ENCODE measurements around the gene TNFAIP1.

The TNFAIP1 gene

DNA sequence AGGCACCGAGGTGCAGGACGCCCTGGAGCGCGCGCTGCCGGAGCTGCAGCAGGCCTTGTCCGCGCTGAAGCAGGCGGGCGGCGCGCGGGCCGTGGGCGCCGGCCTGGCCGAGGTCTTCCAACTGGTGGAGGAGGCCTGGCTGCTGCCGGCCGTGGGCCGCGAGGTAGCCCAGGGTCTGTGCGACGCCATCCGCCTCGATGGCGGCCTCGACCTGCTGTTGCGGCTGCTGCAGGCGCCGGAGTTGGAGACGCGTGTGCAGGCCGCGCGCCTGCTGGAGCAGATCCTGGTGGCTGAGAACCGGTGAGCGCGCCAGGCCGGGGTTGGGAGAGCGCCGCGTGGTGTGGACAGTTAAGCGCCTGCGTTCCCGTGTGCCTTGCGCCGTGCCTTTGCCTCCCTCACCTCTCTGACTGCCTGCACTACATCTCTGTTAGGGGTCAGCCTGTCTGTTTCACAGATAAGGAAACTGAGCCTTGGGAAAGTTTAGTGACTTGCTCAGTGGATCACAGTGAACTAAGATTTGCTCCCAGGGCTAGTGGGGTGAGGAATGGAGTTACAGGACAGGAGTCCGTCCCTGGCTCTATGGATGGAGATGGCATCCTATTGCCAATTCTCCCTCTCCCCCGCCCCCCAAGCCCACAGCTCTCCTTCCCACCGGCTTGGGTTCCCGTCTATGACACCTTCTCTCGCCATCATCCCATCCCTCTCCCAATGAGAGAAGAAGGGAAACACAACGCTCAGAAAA lies 36.8 kb downstream of the TNFAIP1 start:
- no peak for DNase-seq

DNA sequence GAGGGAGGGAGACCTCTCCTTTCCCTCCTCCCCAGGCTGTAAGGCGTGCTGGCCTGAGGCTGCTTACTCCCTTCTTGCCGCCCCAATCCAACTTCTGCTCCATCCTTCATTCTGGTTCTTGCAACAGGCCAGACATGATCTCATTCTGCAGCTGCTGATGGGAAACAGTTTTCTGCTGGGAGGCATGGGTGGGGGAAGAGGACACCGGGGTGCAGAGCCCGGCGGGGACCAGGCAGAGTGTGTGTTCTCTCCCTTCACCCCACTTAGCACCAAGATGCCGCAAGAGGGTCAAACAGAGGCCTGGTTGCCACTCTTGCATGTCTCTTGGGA lies 37.3 kb downstream of the TNFAIP1 start:
- DNase-seq, result no peak

DNA sequence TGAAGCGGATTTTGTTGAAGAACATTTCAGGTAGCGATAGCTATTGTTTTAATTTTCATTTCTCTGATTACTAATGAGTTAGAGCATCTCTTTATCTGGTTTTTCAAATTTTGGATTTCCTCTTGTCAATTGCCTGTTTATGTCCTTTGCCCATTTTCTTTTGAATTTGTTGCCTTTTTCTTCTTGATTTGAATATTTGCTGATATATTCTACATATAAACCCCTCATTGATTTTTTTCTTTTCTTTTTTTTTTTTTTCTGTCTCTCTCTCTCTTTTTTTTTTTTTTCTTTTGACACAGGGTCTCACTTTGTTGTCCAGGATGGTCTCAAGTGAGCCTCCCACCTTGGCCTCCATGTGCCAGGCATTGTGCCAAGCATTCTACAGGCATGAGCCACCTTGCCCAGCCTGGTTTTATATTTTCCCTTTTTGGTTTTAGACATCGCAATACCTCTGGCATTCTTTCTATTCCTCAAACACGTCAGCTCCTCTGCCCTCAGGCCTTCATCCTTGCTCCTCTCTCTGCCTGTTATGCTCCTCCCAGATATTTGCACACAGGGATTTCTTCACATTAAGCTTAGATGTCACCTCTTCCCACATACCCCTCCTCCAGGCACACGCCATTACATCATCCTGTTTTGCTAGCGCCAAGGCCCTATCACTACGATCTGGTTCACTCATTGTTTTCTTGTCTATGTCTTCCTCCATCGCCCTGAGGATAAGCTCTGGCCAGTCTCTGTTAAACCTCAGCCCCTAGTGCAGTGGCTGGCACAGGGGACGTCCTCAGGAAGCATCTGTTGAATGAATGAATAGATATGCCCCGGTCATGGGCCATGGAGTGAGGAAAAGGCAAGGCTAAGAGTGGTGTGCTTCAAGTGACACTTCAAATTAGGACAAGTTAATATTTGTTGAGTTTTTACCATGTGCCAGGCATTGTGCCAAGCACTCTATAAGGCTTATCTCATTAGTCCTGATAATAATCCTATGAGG lies 44.5 kb downstream of the TNFAIP1 start:
- peak; percentile 35 for DNase-seq

DNA sequence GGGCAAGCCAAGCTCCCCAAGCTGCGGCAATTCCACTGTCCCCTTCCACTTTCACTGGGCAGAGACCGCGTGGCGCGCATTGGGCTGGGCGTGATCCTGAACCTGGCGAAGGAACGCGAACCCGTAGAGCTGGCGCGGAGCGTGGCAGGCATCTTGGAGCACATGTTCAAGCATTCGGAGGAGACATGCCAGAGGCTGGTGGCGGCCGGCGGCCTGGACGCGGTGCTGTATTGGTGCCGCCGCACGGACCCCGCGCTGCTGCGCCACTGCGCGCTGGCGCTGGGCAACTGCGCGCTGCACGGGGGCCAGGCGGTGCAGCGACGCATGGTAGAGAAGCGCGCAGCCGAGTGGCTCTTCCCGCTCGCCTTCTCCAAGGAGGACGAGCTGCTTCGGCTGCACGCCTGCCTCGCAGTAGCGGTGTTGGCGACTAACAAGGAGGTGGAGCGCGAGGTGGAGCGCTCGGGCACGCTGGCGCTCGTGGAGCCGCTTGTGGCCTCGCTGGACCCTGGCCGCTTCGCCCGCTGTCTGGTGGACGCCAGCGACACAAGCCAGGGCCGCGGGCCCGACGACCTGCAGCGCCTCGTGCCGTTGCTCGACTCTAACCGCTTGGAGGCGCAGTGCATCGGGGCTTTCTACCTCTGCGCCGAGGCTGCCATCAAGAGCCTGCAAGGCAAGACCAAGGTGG lies 45.7 kb downstream of the TNFAIP1 start:
- peak; percentile 68 for DNase-seq

DNA sequence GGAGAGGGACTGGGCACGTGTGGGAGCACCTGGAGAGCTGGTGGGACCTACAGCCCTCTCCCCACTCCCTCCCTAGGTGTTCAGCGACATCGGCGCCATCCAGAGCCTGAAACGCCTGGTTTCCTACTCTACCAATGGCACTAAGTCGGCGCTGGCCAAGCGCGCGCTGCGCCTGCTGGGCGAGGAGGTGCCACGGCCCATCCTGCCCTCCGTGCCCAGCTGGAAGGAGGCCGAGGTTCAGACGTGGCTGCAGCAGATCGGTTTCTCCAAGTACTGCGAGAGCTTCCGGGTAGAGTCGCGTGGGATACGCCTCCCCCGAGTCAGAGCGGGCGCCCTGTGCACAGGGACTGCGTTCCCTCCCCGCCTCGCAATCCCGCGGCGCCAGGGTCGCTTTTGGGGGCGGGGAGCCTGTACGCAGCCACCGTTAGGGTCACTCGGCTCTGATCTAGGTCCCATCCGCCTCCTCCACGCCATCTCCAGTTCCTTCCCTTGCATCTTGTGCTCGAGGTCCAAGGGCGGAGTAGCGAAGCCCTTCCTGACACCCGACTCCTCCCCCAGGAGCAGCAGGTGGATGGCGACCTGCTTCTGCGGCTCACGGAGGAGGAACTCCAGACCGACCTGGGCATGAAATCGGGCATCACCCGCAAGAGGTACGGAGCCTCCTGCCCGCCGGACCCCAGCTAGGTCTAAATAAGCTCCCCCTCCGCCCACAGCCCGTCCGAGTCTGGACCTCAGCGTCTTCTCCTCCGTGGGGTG lies 48.9 kb downstream of the TNFAIP1 start:
- DNase-seq, result peak; percentile 85

DNA sequence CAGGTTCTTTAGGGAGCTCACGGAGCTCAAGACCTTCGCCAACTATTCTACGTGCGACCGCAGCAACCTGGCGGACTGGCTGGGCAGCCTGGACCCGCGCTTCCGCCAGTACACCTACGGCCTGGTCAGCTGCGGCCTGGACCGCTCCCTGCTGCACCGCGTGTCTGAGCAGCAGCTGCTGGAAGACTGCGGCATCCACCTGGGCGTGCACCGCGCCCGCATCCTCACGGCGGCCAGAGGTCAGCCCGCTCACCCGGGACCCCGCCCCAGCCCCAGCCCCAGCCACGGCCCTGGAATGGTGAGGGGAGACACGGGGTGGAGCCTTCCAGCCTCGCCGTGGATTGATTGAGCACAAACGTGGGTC lies 49.5 kb downstream of the TNFAIP1 start:
- DNase-seq, result no peak

DNA sequence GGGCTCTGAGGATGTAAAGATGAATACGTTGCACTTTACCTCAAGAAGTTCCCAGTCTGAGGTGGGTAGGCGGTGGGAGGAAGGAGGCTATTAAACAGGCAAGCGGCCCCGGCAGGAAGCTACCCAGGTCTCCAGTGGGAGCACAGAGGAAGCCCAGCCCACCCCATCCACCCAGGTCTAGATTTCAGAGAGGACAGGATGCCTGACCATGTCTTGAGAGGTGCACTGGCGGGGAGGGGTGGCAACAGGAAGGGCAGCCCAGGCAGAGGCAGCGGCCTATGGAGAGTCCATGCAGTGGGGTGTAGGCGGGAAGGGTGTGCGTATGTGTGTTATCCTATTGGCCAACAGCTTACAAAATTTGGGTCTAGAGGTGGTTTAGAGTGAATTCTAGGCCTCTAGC lies 49.8 kb downstream of the TNFAIP1 start:
- DNase-seq, result peak; percentile 30

DNA sequence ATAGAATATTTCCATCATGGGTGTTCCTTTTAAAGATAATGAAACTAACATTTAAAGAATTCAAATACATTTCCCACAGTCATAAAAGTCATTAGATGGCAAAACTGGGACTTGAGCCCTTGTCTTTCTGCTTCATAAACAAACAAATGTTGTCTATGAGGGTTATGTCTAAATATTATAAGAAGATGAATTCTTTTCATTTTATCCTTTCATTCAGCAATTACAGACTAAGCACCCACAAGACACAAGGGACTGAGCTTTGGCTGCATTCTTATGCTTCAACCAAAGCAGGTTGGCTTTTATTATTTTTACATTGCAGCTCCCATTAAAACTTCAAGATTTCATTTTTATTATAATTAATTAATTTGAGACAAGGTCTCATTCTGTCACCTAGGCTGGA lies 50.8 kb downstream of the TNFAIP1 start:
- DNase-seq, result no peak

DNA sequence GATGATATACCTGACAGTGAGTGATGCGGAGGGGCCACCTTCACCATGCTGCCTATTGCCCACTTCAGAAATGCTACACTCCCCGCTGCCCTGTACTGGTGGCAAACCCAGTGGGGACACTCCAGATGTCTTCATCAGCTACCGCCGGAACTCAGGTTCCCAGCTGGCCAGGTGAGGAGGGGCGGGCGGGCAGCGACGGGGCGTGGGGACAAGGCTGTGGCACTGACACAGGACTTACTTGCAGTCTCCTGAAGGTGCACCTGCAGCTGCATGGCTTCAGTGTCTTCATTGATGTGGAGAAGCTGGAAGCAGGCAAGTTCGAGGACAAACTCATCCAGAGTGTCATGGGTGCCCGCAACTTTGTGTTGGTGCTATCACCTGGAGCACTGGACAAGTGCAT lies 52.5 kb downstream of the TNFAIP1 start:
- no peak for DNase-seq

DNA sequence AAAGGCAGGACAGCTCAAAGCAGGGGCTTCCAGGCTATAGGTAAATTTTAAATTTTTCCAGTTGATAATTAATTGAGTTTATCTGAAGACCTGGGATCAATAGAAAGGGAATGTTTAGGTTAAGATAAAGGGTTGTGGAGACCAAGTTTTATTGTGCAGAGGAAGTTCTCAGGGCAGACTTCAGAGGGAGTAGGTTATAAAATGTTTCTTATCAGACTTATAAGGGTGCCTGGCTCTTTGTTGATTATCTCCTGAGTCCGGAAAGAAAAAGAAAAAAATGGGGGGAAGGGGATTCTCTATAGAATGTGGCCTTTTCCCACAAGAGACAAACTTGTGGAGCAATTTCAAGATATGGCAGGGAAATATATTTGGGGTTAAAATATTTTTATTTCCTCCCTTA lies 54.6 kb downstream of the TNFAIP1 start:
- peak; percentile 66 for DNase-seq

DNA sequence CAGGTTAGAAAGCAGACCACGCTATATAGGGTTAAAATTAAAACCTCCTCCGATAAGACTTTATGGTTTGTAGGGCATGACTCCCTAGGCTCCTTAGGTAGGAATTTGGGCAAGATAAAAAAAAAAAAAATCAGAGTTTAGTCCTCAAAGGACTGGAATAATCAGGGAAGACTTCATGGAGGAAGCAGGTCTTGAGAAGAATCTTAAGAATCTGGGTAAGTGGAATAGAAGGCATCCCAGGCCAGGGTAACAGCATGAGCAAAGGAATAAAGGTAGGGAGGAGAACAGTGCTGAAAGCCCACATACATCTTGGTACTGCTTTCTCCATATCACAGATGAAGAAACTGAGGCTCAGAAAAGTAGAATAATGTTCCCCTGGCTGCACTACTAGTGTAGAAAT lies 55.0 kb downstream of the TNFAIP1 start:
- no peak for DNase-seq

DNA sequence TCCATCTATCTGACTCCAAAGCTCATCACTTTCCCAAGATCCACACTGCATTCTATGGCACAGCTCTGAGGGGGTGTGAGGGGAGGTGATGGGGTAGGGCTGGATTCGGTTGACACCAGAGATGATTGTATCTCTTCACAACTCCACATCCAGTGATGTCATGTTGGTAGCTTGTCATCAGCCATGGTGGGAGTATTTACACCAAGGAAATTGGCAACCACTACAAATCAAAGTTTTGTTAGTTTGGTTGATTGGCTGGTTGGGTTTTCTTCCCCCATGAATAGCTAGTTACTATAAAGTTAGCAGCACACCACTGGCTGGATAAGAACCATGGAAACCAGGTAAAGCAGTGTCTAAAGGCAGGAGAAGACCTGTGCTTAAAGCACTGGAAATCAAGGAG lies 55.4 kb downstream of the TNFAIP1 start:
- DNase-seq, result no peak

DNA sequence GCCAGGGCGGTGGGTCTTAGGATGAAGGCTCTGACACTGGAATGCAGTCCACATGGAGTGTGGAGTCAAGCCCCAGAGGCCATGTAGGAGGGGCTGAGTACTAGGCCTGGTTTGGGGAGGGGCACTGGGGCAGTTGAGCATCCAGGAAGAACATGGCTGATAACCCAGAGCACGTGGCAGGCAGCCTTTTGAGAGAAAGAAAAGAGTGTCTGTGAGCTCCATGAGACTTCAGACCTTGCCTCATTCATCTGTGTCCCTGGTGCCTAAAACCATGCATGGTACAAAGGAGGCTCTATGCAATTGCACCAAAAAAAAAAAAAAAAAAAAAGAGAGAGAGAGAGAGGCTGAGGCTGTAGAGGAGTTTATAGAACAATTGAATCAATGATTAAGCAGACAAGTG lies 55.8 kb downstream of the TNFAIP1 start:
- no peak for DNase-seq

DNA sequence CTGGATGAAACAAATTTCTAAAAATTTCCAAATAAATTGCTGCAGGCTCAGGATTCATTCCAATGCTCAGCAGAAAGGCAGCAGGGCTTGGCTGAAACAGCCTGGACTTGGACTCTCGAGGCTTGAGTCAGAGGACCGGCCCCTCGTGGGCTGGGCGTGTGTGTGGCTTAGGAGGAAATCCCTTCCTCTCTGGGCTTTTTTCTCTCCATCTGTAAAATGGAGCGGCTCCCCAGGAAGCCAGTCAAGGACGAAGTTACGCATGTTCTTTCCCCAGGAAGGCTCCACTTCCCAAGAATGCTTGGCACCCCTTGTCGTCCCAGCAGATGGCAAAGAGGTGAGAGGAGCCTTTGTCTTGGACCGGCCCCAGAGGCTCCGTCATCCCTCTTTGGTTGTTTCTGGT lies 56.9 kb downstream of the TNFAIP1 start:
- DNase-seq, result no peak

DNA sequence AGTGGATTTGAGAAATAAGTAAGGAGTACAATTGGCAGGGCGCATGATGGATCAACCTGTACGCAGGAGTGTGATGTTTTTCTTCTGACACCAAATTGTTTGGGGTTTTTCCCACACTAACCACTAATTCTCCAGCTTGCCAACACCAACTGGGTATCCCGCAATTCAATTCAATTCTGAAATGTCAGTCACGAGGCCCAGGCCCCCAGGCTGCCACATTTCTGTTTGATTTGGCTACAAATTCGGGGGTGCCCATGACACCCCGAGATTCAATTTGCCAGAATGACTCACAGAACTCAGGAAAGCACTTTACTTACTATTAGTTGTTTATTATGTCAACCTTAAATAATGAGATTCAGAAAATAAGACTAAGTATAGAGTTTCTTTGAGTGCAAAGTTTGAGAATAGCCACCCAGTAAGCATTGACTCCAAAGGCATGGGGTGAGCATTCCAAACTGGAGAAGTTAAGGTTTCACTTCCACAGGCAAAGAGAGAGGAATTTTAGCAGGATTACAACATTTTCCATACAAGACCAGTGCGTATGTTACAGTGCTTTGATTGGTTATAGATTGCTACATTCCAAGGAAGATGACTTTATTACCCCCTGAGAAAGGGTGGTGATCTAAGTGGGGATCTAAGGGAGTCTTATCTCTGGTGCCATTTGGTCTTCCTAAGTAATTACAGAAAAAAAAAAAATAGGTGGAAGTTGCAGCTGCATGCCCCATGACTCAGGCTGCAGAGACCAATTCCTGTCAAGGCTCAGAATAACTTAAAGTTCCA lies 59.0 kb downstream of the TNFAIP1 start:
- no peak for DNase-seq

DNA sequence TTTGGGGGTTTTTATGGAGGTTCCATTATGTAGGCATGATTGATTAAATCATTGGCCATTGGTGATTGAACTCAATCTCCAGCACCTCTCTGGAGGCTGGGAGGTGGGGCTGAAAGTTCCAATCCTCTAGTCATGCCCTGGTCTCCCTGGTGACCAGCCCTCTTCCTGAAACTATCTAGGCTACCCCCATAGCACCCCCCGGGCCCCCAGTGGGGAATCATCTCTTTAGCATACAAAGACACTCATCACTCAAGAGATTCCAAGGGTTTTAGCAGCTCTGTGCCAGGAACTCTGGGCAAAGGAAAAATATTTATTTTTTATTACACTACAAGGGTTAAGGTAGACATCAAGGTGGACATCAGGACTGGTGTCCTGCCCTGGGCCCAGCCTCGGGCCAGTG lies 59.9 kb downstream of the TNFAIP1 start:
- DNase-seq, result no peak

DNA sequence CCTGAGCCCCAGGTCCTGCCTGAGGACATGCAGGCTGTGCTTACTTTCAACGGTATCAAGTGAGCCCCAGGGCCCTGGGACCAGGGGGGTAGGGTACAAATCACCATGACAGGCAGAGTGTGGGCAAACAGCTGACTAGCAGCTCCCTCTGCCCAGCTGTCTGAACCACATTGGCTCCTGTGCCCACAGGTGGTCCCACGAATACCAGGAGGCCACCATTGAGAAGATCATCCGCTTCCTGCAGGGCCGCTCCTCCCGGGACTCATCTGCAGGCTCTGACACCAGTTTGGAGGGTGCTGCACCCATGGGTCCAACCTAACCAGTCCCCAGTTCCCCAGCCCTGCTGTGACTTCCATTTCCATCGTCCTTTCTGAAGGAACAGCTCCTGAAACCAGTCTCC lies 60.4 kb downstream of the TNFAIP1 start:
- DNase-seq, result no peak

Data from hematopoietic multipotent progenitor cell treated with erythropoietin and hydrocortisone succinate and interleukin-3 and kit ligand, for 6 days (in vitro differentiated cells).